ENCODE measurements around the gene SYT8. TPM values are rescaled to one million over a fixed set of nuclear protein-coding genes. Genes with fewer than 3 reads are reported as not detected.
"Not testable (repeated sequence)": the region's sequence is repeated elsewhere in the genome, so short reads cannot be mapped to it uniquely, and the experiment has no call there.

Gene SYT8
- total RNA-seq, 2 experiments from 2014 or later: not detected

DNA sequence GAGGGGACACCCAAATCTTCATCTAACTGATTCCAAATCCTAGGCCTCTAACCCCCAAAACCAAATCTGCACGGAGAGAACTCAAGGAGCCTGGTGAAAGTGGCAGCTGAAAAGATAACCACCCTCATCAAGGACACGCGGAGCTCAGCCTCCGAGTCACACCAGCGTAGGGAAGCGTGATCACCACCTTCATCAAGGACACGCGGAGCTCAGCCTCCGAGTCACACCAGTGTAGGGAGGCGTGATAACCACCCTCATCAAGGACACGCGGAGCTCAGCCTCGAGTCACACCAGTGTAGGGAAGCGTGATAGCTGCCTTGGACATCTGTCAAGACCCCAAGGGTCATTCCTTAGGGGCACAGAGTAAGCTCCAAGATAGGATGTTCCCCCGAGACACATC lies 29.3 kb upstream of the SYT8 start:
- intact Hi-C loops (cut with micrococcal nuclease): no loop called here
- no peak overlapping the region for H3K4me3 Mint-ChIP-seq
- H3K27ac Mint-ChIP-seq: no peak overlapping the region

GRCh38 chr11:1807264-1807995 lies 27.4 kb upstream of the SYT8 start:
- no peak for DNase-seq
- ChIA-PET CTCF (interaction anchor here (0.5 to 4.9 kb wide), 5 partner anchors 25 to 804 kb away, joined by 3 to 27 read pairs (median 4); no protein-coding TSS in a partner anchor), POLR2A (no interaction called here)
- Mint-ChIP-seq H3K4me3 (no peak overlapping the region), H3K27ac (no peak overlapping the region), H3K27me3 (peaks cover 11% of the 10 kb centered on the region), H3K4me1 (ENCODE audit: low read depth) (no peaks in the 10 kb centered on the region), H3K9me3 (peaks cover 2% of the 10 kb centered on the region), H3K36me3 (no peaks in the 10 kb centered on the region)
- intact Hi-C loops (cut with micrococcal nuclease): no loop called here

More for the DNA sequence above, 29.3 kb upstream of the SYT8 start:
- CTCF ChIA-PET: interaction anchor here (2.1 to 2.5 kb wide), 3 partner anchors 27 to 153 kb away, joined by 5 to 20 read pairs (median 7); no protein-coding TSS in a partner anchor
- H3K27me3 Mint-ChIP-seq: peaks cover 12% of the 10 kb centered on the region
- POLR2A ChIA-PET: no interaction called here
- no peaks in the 10 kb centered on the region for H3K36me3 Mint-ChIP-seq
- H3K9me3 Mint-ChIP-seq: no peaks in the 10 kb centered on the region
- no peak for DNase-seq
- H3K4me1 Mint-ChIP-seq (ENCODE audit: low read depth): no peaks in the 10 kb centered on the region

DNA sequence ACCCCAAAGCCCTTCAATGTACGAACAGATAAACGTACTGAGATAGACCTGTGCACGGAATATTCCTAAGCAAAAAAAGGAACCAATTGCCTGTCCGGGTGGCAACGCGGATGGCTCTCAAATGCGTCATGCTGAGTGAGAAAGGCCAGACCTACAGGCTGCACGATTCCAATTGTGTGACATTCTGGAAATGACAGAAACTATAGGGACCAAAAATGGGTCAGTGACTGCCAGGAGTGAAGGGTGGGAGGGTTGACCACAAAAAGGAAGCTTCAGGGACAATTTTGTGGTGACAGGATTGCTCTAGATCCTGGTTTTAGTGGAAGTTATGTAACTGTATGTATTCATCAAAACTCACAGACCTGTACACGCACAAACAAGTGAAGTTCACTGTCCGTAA lies 24.0 kb upstream of the SYT8 start:
- H3K36me3 Mint-ChIP-seq: no peaks in the 10 kb centered on the region
- no peak overlapping the region for H3K27ac Mint-ChIP-seq
- peaks cover 2% of the 10 kb centered on the region for H3K9me3 Mint-ChIP-seq
- ChIA-PET CTCF (interaction anchor here (4.9 kb wide), 1 partner anchor 117 kb away, joined by 27 read pairs; no protein-coding TSS in a partner anchor), POLR2A (no interaction called here)
- intact Hi-C loops (cut with micrococcal nuclease): no loop called here
- DNase-seq: no peak
- H3K27me3 Mint-ChIP-seq: peaks cover 6% of the 10 kb centered on the region
- no peaks in the 10 kb centered on the region for H3K4me1 Mint-ChIP-seq (ENCODE audit: low read depth)
- no peak overlapping the region for H3K4me3 Mint-ChIP-seq

GRCh38 chr11:1812274-1812673 lies 22.5 kb upstream of the SYT8 start:
- ChIA-PET POLR2A (no interaction called here), CTCF (no interaction called here)
- Mint-ChIP-seq H3K27me3 (peaks cover 6% of the 10 kb centered on the region), H3K27ac (no peak overlapping the region), H3K36me3 (no peaks in the 10 kb centered on the region), H3K4me3 (no peak overlapping the region), H3K4me1 (ENCODE audit: low read depth) (no peaks in the 10 kb centered on the region), H3K9me3 (peaks cover 2% of the 10 kb centered on the region)
- no peak for DNase-seq
- intact Hi-C loops (cut with micrococcal nuclease): no loop called here

DNA sequence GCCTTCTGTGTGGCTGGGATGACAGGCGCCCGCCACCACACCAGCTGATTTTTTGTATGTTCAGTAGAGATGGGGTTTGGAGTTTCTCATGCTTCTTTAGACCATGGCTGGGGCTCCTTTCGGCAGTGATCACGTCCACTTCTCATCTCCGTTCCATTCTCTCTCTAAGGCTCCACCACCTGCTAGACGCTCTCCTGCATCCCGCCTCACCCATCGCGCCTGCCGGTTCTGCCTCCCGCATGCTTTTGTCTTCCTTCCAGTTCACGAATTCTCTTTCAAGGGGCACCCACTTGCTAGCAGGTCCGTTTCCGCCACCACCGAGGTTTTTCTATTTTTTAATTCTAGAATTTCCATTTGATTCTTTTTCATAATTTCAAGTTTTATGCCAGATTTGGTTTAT lies 22.0 kb upstream of the SYT8 start:
- intact Hi-C loops (cut with micrococcal nuclease): no loop called here
- ChIA-PET POLR2A (no interaction called here), CTCF (no interaction called here)
- H3K9me3 Mint-ChIP-seq: peaks cover 2% of the 10 kb centered on the region
- no peak for DNase-seq
- no peaks in the 10 kb centered on the region for H3K4me1 Mint-ChIP-seq (ENCODE audit: low read depth)
- peaks cover 6% of the 10 kb centered on the region for H3K27me3 Mint-ChIP-seq
- H3K36me3 Mint-ChIP-seq: no peaks in the 10 kb centered on the region
- no peak overlapping the region for H3K27ac Mint-ChIP-seq
- no peak overlapping the region for H3K4me3 Mint-ChIP-seq

DNA sequence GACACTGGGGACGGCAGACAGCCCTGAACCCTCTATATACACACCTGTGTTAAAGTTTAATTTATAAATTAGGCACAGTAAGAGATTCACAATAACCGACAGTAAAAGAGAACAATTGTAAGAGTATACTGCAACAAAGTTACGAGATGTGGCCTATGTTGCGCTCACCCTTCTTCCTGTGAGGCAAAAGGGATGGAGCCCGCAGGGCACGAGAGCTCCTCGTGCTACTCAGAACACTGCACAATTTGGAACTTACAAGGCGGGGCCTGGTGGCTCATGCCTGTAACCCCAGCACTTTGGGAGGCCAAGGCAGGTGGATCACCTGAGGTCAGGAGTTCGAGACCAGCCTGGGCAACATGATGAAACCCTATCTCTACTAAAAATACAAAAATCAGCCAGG lies 21.4 kb upstream of the SYT8 start:
- H3K27ac Mint-ChIP-seq; DNase-seq; POLR2A ChIA-PET; intact Hi-C loops (cut with micrococcal nuclease); H3K27me3 Mint-ChIP-seq; H3K36me3 Mint-ChIP-seq; H3K9me3 Mint-ChIP-seq; H3K4me3 Mint-ChIP-seq; H3K4me1 Mint-ChIP-seq (ENCODE audit: low read depth): not testable (repeated sequence)
- CTCF ChIA-PET: interaction anchor here (2.3 kb wide), 1 partner anchor 120 kb away, joined by 7 read pairs; no protein-coding TSS in a partner anchor

DNA sequence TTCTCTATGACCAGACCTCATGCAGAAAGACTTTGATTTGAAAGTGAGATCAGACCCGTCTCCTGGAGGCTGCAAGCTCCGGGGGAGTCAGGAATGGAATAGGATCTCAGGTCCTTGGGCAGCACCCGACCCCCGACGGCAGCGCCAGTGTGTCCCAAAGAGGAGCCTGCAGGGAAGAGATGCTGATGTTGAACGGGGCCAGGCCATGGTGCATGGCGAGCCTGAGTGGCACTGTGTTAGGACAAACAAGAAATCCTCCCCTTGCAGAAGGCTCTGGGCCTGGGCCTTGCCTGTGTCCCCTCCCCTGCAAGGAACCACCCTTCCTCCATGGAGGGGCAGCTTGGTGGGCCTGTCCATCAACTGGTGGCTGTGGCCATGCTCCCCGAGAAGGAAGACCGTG lies 20.1 kb upstream of the SYT8 start:
- POLR2A ChIA-PET: no interaction called here
- intact Hi-C loops (cut with micrococcal nuclease): no loop called here
- H3K4me1 Mint-ChIP-seq (ENCODE audit: low read depth): no peaks in the 10 kb centered on the region
- DNase-seq: no peak
- peaks cover 6% of the 10 kb centered on the region for H3K27me3 Mint-ChIP-seq
- H3K27ac Mint-ChIP-seq: no peak overlapping the region
- no peaks in the 10 kb centered on the region for H3K36me3 Mint-ChIP-seq
- H3K4me3 Mint-ChIP-seq: no peak overlapping the region
- H3K9me3 Mint-ChIP-seq: peaks cover 9% of the 10 kb centered on the region
- CTCF ChIA-PET: interaction anchor here (2.3 kb wide), 1 partner anchor 121 kb away, joined by 7 read pairs; no protein-coding TSS in a partner anchor

- no peak for DNase-seq
- no peaks in the 10 kb centered on the region for H3K36me3 Mint-ChIP-seq
- H3K27me3 Mint-ChIP-seq: peaks cover 6% of the 10 kb centered on the region
- no peaks in the 10 kb centered on the region for H3K4me1 Mint-ChIP-seq (ENCODE audit: low read depth)
- H3K4me3 Mint-ChIP-seq: no peak overlapping the region
- intact Hi-C loops (cut with micrococcal nuclease): no loop called here
- ChIA-PET CTCF (interaction anchor here (1.2 to 2.3 kb wide), 2 partner anchors 18 to 122 kb away, joined by 4 to 7 read pairs; no protein-coding TSS in a partner anchor), POLR2A (no interaction called here)
- H3K9me3 Mint-ChIP-seq: peaks cover 9% of the 10 kb centered on the region
- no peak overlapping the region for H3K27ac Mint-ChIP-seq
Observed at GRCh38 chr11:1815311-1815710, 19.5 kb upstream of the SYT8 start.

GRCh38 chr11:1815751-1816150 lies 19.0 kb upstream of the SYT8 start:
- ChIA-PET POLR2A (no interaction called here), CTCF (interaction anchor here (1.2 to 2.3 kb wide), 2 partner anchors 17 to 122 kb away, joined by 4 to 7 read pairs; no protein-coding TSS in a partner anchor)
- no peak for DNase-seq
- Mint-ChIP-seq H3K4me1 (ENCODE audit: low read depth) (no peaks in the 10 kb centered on the region), H3K4me3 (no peak overlapping the region), H3K27ac (no peak overlapping the region), H3K36me3 (no peaks in the 10 kb centered on the region), H3K27me3 (peaks cover 6% of the 10 kb centered on the region), H3K9me3 (peaks cover 9% of the 10 kb centered on the region)
- intact Hi-C loops (cut with micrococcal nuclease): no loop called here

- Mint-ChIP-seq H3K4me3 (no peak overlapping the region), H3K9me3 (peaks cover 9% of the 10 kb centered on the region), H3K4me1 (ENCODE audit: low read depth) (no peaks in the 10 kb centered on the region), H3K27me3 (peaks cover 8% of the 10 kb centered on the region), H3K27ac (no peak overlapping the region), H3K36me3 (no peaks in the 10 kb centered on the region)
- ChIA-PET POLR2A (no interaction called here), CTCF (interaction anchor here (1.1 to 1.4 kb wide), 2 partner anchors 16 to 123 kb away, joined by 3 read pairs; no protein-coding TSS in a partner anchor)
- intact Hi-C loops (cut with micrococcal nuclease): no loop called here
- no peak for DNase-seq
Observed at GRCh38 chr11:1817000-1817399, 17.8 kb upstream of the SYT8 start.

DNA sequence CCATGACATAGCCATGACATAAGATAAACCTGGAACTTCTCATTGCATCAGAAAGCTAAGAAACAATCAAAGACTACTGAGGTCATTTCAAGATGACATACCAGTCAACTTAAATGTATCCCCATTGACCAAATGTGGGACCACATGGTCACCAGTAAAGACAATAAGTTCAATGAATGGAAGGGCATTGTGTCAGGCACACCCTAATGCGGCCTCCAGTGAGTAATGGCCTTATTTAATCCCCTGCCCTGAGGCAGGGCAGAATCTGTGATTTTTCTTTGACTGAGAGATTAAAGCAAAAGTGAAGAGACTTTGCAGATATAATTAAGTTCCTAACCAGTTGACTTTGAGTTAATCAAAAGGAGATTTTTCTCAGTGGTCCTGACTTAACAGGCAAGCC lies 17.3 kb upstream of the SYT8 start:
- H3K36me3 Mint-ChIP-seq: no peaks in the 10 kb centered on the region
- POLR2A ChIA-PET: no interaction called here

GRCh38 chr11:1819074-1819473 lies 15.7 kb upstream of the SYT8 start:
- intact Hi-C loops (cut with micrococcal nuclease): no loop called here
- ChIA-PET CTCF (interaction anchor here (1.4 kb wide), 1 partner anchor 14 kb away, joined by 5 read pairs; no protein-coding TSS in a partner anchor), POLR2A (no interaction called here)
- Mint-ChIP-seq H3K27ac (no peak overlapping the region), H3K36me3 (no peaks in the 10 kb centered on the region), H3K9me3 (peaks cover 7% of the 10 kb centered on the region), H3K27me3 (peaks cover 2% of the 10 kb centered on the region), H3K4me3 (no peak overlapping the region), H3K4me1 (ENCODE audit: low read depth) (no peaks in the 10 kb centered on the region)
- DNase-seq: no peak

More for the DNA sequence above, 17.3 kb upstream of the SYT8 start:
- Mint-ChIP-seq H3K27me3 (peaks cover 6% of the 10 kb centered on the region), H3K9me3 (peaks cover 7% of the 10 kb centered on the region), H3K27ac (no peak overlapping the region), H3K4me1 (ENCODE audit: low read depth) (no peaks in the 10 kb centered on the region), H3K4me3 (no peak overlapping the region)
- CTCF ChIA-PET: interaction anchor here (1.1 to 1.4 kb wide), 2 partner anchors 15 to 123 kb away, joined by 3 read pairs; no protein-coding TSS in a partner anchor
- no peak for DNase-seq
- intact Hi-C loops (cut with micrococcal nuclease): no loop called here
